Keratinocyte (primary cell): ENCODE data around the gene TGM5. TPM values are rescaled to one million over a fixed set of nuclear protein-coding genes. Genes with fewer than 3 reads are reported as not detected.

Experiments
- DNase-seq: peaks from one replicate; pipeline ENCODE4 v3.0.0-alpha.2; 2011; ENCODE audit warnings: low read depth, missing footprints, low spot score
- FAIRE-seq: peaks from 2 replicates; lab custom pipeline; 2011; peaks lifted over from hg19 to GRCh38; lab: Jason Lieb, UNC
- H2AFZ ChIP-seq: 2 replicates; pipeline ENCODE4 v1.6.0; 2012; ENCODE audit warnings: low read length, control low read depth, inconsistent platforms; ENCODE audit not compliant: control insufficient read depth
- H3K27ac ChIP-seq: 2 replicates; pipeline ENCODE4 v1.5.1; 2011; ENCODE audit warnings: low read length; ENCODE audit not compliant: control insufficient read depth, insufficient read depth
- H3K27me3 ChIP-seq: 3 replicates; pipeline ENCODE4 v1.6.0; 2011; ENCODE audit warnings: low read length; ENCODE audit not compliant: control insufficient read depth, insufficient read depth; ENCODE audit errors: extremely low read depth
- H3K36me3 ChIP-seq, 2 experiments: 2 replicates in 1 of 2; 3 replicates in 1 of 2; pipeline ENCODE4 v1.5.1; 2011; ENCODE audit warnings: low read length in 2 of 2, mild to moderate bottlenecking in 1 of 2; ENCODE audit not compliant: control insufficient read depth in 2 of 2, insufficient read depth in 2 of 2; ENCODE audit errors: extremely low read depth in 1 of 2
- H3K4me1 ChIP-seq: 3 replicates; pipeline ENCODE4 v1.5.1; 2011; ENCODE audit warnings: low read length; ENCODE audit not compliant: control insufficient read depth, insufficient read depth; ENCODE audit errors: extremely low read depth
- H3K4me2 ChIP-seq: 3 replicates; pipeline ENCODE4 v1.6.0; 2011; ENCODE audit warnings: low read depth, low read length; ENCODE audit not compliant: control insufficient read depth, insufficient read depth; ENCODE audit errors: extremely low read depth
- H3K4me3 ChIP-seq, 3 experiments: fragments of 200-600 bp in 1 of 3; sonication (generic) in 1 of 3; 2 replicates in 2 of 3; 3 replicates in 1 of 3; pipeline ENCODE4 v1.5.1; 2011 to 2016; ENCODE audit warnings: low read length in 3 of 3, mild to moderate bottlenecking in 3 of 3, control low read depth in 2 of 3, inconsistent platforms in 1 of 3, low read depth in 1 of 3, mixed read lengths in 1 of 3, mixed run types in 1 of 3, moderate library complexity in 1 of 3; ENCODE audit not compliant: control insufficient read depth in 2 of 3, insufficient read depth in 2 of 3; ENCODE audit errors: extremely low read depth in 1 of 3
- H3K79me2 ChIP-seq: 2 replicates; pipeline ENCODE4 v1.6.0; 2012; ENCODE audit warnings: low read length; ENCODE audit not compliant: control insufficient read depth, insufficient read depth
- H3K9ac ChIP-seq: 3 replicates; pipeline ENCODE4 v1.6.0; 2011; ENCODE audit warnings: low read length; ENCODE audit not compliant: control insufficient read depth, insufficient read depth; ENCODE audit errors: extremely low read depth
- H3K9me1 ChIP-seq: 3 replicates; pipeline ENCODE4 v1.6.0; 2011; ENCODE audit warnings: low read length; ENCODE audit not compliant: control insufficient read depth, insufficient read depth; ENCODE audit errors: extremely low read depth
- H3K9me3 ChIP-seq: 2 replicates; pipeline ENCODE4 v1.5.1; 2012; ENCODE audit warnings: low read depth, low read length; ENCODE audit not compliant: control insufficient read depth
- H4K20me1 ChIP-seq: 3 replicates; pipeline ENCODE4 v1.6.0; 2011; ENCODE audit warnings: low read length; ENCODE audit not compliant: control insufficient read depth, insufficient read depth; ENCODE audit errors: extremely low read depth
- EZH2 ChIP-seq: IDR thresholded peaks from one replicate; pipeline ENCODE4 v1.6.1; 2012; ENCODE audit warnings: inconsistent platforms, mild to moderate bottlenecking, low read length, moderate library complexity
- dilution Hi-C: fragments of 300-500 bp; cut with MboI; formaldehyde crosslinking; loops from one replicate; pipeline ENCODE4 v1.7.0; 2020; ENCODE audit warnings: low sequenced_read_pairs; ENCODE audit not compliant: extremely low pct_ligation_motif_present
- polyA plus RNA-seq, 5 experiments: library from polyadenylated mRNA; depleted of rRNA in 3 of 5; stranded (reverse) in 3 of 5; stranded (forward) in 1 of 5; unstranded in 1 of 5; fragments of >200 nt; gene quantifications; 1 replicate in 1 of 5; 2 replicates in 3 of 5; 3 replicates in 1 of 5; pipeline versions ENCODE4 v1.2.1 to v1.2.3, GENCODE V29; 2011 to 2012; ENCODE audit warnings: missing spikeins in 2 of 5, low read depth in 1 of 5, low replicate concordance in 1 of 5
- TF ChIP-seq, protein P1 (sequence below), 3 experiments: IDR thresholded peaks in 1 of 3; conservative IDR thresholded peaks in 1 of 3; optimal IDR thresholded peaks in 1 of 3; 2 replicates in 2 of 3; 3 replicates in 1 of 3; pipeline versions ENCODE3 to v1.5.1; 2011; ENCODE audit warnings: low read length in 3 of 3, mild to moderate bottlenecking in 3 of 3, moderate library complexity in 2 of 3, control low read depth in 1 of 3, inconsistent platforms in 1 of 3; ENCODE audit not compliant: insufficient read depth in 2 of 3; ENCODE audit errors: extremely low read depth in 1 of 3

Gene TGM5
- polyA plus RNA-seq, 1 donor (not counting 4 experiments of a cell fraction or from before 2014, with no cell fraction given), result not detected

DNA sequence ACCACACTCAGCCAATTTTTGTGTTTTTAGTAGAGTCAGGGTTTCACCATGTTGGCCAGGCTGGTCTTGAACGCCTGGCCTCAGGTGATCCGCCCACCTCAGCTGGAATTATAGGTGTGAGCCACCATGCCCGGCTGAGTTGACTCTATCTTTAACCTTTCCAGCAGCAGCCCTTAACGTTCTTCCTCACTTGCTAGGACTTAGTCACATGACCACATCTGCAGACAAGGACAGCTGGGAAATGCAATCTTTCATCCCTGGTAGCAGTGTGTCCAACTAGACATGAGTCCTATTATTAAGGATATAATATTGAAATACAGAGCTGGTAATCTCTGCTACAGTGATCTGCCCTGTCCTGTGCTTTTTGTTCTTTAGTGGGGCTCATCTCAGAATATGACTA, 45.6 kb upstream of the TGM5 start:
- no peak overlapping the region for H2AFZ ChIP-seq
- H3K36me3 ChIP-seq, result no peaks in the 10 kb centered on the region
- TF ChIP-seq, protein P1, sequence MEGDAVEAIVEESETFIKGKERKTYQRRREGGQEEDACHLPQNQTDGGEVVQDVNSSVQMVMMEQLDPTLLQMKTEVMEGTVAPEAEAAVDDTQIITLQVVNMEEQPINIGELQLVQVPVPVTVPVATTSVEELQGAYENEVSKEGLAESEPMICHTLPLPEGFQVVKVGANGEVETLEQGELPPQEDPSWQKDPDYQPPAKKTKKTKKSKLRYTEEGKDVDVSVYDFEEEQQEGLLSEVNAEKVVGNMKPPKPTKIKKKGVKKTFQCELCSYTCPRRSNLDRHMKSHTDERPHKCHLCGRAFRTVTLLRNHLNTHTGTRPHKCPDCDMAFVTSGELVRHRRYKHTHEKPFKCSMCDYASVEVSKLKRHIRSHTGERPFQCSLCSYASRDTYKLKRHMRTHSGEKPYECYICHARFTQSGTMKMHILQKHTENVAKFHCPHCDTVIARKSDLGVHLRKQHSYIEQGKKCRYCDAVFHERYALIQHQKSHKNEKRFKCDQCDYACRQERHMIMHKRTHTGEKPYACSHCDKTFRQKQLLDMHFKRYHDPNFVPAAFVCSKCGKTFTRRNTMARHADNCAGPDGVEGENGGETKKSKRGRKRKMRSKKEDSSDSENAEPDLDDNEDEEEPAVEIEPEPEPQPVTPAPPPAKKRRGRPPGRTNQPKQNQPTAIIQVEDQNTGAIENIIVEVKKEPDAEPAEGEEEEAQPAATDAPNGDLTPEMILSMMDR (optimal IDR thresholded peaks at IDR 0.05 in 1 of 3, IDR thresholded peaks at IDR 0.05 in 1 of 3, conservative IDR thresholded peaks at IDR 0.05 in 1 of 3; ENCODE audit: extremely low read depth in 1 of 3, insufficient read depth in 2 of 3, low read length in 3 of 3), result no peak
- no peak for TF ChIP-seq EZH2
- no peaks in the 10 kb centered on the region for H3K4me1 ChIP-seq
- no peak overlapping the region for H3K4me3 ChIP-seq
- no peaks in the 10 kb centered on the region for H3K9me1 ChIP-seq
- dilution Hi-C loops, result no loop called here
- H3K79me2 ChIP-seq, result no peaks in the 10 kb centered on the region
- H3K27ac ChIP-seq, result no peak overlapping the region
- H3K9ac ChIP-seq, result no peak overlapping the region
- DNase-seq (no peak), FAIRE-seq (no peak)
- no peaks in the 10 kb centered on the region for H4K20me1 ChIP-seq
- peaks cover 24% of the 10 kb centered on the region for H3K27me3 ChIP-seq
- H3K4me2 ChIP-seq, result no peak overlapping the region
- H3K9me3 ChIP-seq, result no peaks in the 10 kb centered on the region

DNA sequence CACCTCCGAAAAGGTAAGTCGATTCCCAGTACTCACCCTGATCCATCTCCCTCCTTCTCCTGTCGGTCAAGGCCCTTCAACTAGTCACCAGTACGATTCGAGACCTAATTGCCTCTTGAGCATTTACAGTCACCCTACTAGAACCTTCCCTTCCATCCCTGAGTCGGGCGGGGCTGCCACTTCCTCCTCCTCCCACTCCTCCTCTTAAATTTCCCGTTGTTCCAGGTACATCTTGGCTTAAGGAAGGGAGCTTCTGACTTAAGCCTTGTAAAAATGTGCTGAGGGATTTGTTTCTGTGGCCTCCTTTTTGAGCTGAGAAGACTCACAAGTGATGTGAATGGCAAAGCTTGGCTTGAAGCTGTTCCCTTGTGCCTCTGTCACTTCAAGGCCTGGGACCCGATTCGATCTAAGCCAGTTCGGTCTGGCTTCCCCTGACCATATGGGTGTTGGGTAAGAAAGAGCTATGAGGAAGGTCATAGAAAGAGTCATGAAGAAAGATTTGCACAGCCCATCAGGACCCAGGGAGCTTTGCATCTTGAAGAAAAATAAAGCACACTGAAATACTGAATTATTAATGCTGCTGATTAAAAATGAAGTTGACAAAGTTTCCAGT, 35.6 kb upstream of the TGM5 start, which contains the start of gene TGM7:
Gene TGM7 (minus strand): TSS at position 51 of the 613 bp plus-strand sequence.
- H3K27me3 ChIP-seq, result no peaks in the 10 kb centered on the region
- dilution Hi-C loops, result no loop called here
- H3K79me2 ChIP-seq, result no peaks in the 10 kb centered on the region
- H4K20me1 ChIP-seq, result no peaks in the 10 kb centered on the region
- H3K9me3 ChIP-seq, result no peaks in the 10 kb centered on the region
- H3K4me1 ChIP-seq, result no peaks in the 10 kb centered on the region
- FAIRE-seq (no peak), DNase-seq (no peak)
- no peak for TF ChIP-seq EZH2
- TF ChIP-seq, protein P1 (optimal IDR thresholded peaks at IDR 0.05 in 1 of 3, IDR thresholded peaks at IDR 0.05 in 1 of 3, conservative IDR thresholded peaks at IDR 0.05 in 1 of 3; ENCODE audit: extremely low read depth in 1 of 3, insufficient read depth in 2 of 3, low read length in 3 of 3), result no peak
- H2AFZ ChIP-seq, result no peak within 1 kb of the TSS
- H3K9me1 ChIP-seq, result no peaks in the 10 kb centered on the region
- no peak within 1 kb of the TSS for H3K27ac ChIP-seq
- H3K9ac ChIP-seq, result no peak within 1 kb of the TSS
- H3K4me2 ChIP-seq, result no peak within 1 kb of the TSS
- H3K36me3 ChIP-seq, result no peaks in the 10 kb centered on the region
- H3K4me3 ChIP-seq, result no peak within 1 kb of the TSS
